OCI-LY1 (cell line): ENCODE measurements around the gene INPP5J.

Experiments
- CTCF ChIP-seq: fragments of 200-600 bp; sonication (generic), shearing (Covaris generic); IDR thresholded peaks from 2 replicates; pipeline ENCODE4 v1.5.1; 2017; ENCODE audit warnings: mild to moderate bottlenecking, antibody characterized with exemption, low read length, moderate library complexity, mixed read lengths
- EZH2 ChIP-seq: fragments of 200-600 bp; sonication (generic), shearing (Covaris generic); IDR thresholded peaks from 2 replicates; pipeline ENCODE4 v1.8.0; 2017; ENCODE audit warnings: borderline replicate concordance, mixed run types, mild to moderate bottlenecking, antibody characterized with exemption, low read length, moderate library complexity, mixed read lengths

GRCh38 chr22:31148488-31148887 lies 25.7 kb downstream of the INPP5J start:
- TF ChIP-seq CTCF (no peak), EZH2 (no peak)
